Measurements from ENCODE around the gene HPS1.

DNA sequence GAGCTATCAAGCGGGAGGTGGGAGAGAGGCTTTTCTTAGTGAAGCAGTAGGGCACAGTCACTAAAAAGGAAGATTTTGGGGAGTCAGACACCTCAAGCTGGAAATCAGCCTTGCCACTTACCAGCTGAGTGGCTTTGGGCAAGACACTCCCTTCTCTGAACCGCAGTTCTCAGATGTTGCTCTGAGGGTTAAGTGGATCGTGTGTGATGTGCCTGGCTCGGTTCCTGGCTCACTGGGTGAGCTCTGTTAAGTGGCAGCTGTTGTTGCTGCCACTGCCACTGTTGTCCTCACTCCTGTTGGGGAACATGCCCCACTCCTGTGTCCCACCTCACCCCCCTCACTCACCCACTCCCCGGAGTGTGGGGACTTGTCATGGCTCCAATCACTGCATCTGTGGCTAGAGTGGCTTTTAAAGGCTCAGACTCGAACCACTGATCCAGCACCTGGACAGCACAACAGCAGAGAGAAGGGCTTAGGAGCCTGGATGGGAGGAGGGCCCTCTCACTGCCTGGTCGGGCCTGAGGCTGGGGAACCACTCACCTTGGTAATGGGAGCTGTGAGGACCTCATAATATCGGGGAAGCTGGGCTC is 51.8 kb downstream of the HPS1 start:
- TF ChIP-seq CTCF (IDR thresholded peaks at IDR 0.05): no peak
- no peak for TF ChIP-seq POLR2A (IDR thresholded peaks at IDR 0.05)
